NCI-H1930 (cell line): ENCODE data around the gene PSD4.

Experiments
- DNase-seq, 2 experiments: peaks; one replicate each; lab custom pipeline; 2025; lab: John Stamatoyannopoulos, UW

Gene PSD4

GRCh38 chr2:113238871-113239839, 65.4 kb downstream of the PSD4 start:
- DNase-seq: no peak

- DNase-seq: no peak
Measured at GRCh38 chr2:113240150-113240914, 66.6 kb downstream of the PSD4 start.

- DNase-seq: no peak
Measured at GRCh38 chr2:113240915-113241911, 67.4 kb downstream of the PSD4 start.

DNA sequence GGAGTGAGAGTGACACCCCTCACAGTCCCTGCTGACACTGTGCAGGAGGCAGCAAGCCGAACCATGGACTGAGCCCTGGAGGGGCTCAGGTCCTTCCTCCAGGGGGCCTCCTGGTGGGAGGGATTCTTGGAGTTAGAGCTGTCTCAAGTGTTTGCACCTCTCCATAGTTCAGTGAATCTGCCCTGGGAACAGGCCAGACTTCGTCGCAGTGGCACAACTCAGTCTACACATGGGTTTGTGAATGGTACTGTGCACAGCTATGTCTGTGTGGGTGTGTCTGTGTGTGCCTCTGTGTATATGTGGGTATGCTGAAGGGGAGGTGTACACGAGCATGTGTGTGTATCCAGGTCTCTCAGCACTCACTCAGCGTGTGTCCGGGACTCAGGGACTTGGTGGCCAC, 68.6 kb downstream of the PSD4 start:
- no peak for DNase-seq

GRCh38 chr2:113245276-113245711, 71.5 kb downstream of the PSD4 start:
- no peak for DNase-seq

DNA sequence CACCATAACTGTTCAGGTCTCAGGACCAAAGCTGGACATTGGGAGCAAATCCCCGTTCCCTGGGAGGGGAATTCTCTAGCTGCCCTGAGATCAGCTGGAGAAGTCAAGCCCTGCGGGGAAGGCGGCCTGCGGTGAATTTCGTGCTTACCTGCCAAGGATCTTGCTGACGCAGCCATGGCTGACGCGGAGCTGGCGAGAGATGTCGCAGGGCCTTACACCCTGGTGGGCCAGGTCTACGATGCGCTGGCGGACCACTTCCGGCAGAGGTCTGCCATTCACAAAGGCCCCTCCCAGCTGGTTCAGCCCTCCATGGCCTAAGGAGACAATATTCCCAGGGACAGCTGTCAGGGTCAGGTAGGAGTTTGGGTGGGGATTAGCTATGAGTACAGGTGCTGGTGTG, 72.8 kb downstream of the PSD4 start:
- DNase-seq: no peak

DNA sequence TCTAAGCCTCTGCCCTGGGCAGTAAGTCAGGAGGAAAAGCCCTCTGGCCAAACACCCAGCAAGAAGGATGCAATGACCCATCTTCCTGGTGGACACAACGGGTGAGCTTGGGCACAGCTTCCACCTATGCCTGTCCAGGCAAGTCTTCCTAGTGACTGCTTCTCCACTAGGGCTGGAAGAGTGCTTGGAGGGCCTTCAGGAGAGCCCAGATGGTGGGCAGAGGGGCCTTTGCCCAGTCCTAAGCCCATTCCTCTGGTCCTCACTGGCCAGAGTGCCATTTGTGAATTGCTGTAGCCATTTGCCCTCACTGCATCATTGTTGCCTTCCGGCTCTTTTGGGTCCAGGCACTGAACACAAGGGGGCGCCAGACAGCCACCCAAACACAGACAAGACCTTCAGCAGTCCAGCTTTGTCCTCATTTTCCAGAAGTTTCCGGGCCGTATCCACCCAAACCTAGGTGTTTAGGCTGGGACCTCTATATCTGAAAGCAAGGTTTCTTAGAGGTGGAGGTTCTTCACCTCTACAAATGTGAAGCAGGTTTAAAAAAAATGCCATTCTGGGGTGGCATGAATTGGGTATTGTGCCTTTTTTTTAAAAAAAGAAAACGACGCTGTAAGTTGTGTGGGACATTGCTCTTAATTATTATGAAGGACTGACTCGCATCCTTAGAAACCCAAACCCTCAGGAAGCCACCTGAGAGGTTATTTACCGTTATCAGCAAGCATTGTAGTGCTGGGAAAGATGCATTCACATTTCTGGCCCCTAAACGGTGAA, 75.4 kb downstream of the PSD4 start:
- DNase-seq: peak; percentile 44 to 51

GRCh38 chr2:113251118-113251517, 77.3 kb downstream of the PSD4 start:
- no peak for DNase-seq

DNA sequence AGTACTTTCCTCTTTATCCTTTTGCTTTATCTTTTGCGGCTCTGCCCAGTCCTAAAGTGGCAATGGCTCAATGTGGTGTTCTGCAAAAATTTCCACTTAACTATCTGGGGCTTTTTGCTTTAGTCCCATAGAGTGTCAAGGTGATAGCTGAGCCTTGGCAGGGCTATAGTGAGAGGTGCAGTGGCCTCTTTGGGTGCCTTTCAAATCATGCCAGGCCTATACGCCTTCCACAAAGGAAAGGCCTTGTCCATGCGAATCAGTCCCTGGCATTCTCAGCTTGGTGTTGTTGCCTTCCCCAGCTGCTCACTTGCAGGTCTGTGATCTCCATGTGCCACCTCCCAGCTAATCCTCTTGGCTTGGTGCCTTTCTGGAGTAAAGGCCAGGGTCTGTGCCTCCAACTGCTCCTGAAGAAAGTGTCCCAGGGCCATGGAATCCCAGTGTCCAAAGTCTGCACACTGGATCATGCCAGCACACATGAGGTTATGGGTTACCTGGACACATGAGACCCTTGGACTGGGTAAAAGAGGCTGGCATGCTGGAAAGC, 78.3 kb downstream of the PSD4 start:
- DNase-seq: no peak

DNA sequence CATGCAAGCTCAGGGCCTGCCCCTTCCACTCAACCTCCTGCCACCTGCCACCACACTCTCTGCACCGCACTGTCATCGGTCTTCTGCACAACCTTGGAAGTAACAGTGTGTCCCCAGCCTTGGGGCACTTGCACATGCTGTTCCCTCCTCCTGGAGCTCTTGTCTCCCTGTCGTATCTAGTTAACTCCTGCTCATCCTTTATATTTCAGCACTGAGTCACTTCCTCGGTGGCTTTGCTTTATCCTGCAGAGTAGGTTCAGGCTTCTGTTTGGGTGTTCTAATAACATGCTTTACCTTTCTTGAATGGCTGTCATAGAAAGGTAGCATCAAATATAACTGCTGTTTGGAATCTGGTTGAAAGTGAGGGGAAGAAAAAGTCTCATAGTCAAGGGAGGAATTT, 79.7 kb downstream of the PSD4 start:
- DNase-seq: no peak

GRCh38 chr2:113255140-113256070, 81.6 kb downstream of the PSD4 start:
- DNase-seq: no peak

- DNase-seq: no peak
Measured at GRCh38 chr2:113257516-113258264, 83.9 kb downstream of the PSD4 start.

DNA sequence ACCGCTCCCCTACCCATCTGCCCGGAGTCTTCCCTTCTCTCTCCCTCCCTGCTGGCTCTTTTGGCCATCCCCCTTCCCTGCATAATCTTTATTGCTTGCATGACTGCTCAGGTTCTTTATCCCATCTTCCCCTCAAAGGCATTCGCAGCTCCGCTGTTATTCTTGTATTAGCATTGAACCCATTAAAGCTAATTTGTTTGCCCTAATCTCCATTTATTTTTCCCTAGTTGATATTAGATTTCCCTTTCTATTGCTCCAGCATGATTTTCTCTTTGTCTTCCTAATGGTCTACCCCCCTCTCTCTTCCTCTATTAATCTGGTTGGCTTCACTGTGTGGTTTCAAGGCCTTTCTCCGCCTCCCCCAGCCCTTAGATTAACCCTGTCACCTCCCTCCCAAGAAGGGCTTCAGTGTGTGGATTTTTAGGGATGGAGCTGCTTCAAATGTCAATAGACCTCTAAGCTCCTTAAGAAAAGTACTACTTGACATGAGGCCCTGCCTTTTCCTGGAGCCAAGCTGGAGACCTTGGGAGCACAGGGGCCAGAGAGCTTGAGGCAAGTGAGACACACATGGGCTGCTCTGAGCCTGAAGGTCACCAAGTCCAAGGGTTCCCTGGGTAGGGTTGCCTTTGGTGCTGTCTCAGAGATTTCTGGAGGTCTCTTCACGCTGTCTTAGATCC, 84.8 kb downstream of the PSD4 start:
- no peak for DNase-seq
